AML-193 (cell line): Measurements from ENCODE around the gene OSBPL5.
"Not testable (repeated sequence)": the region's sequence is repeated elsewhere in the genome, so short reads cannot be mapped to it uniquely, and the experiment has no call there.

ENCODE experiments used
- DNase-seq, 2 experiments: peaks; one replicate each; lab custom pipeline; 2025; lab: John Stamatoyannopoulos, UW

Gene OSBPL5

DNA sequence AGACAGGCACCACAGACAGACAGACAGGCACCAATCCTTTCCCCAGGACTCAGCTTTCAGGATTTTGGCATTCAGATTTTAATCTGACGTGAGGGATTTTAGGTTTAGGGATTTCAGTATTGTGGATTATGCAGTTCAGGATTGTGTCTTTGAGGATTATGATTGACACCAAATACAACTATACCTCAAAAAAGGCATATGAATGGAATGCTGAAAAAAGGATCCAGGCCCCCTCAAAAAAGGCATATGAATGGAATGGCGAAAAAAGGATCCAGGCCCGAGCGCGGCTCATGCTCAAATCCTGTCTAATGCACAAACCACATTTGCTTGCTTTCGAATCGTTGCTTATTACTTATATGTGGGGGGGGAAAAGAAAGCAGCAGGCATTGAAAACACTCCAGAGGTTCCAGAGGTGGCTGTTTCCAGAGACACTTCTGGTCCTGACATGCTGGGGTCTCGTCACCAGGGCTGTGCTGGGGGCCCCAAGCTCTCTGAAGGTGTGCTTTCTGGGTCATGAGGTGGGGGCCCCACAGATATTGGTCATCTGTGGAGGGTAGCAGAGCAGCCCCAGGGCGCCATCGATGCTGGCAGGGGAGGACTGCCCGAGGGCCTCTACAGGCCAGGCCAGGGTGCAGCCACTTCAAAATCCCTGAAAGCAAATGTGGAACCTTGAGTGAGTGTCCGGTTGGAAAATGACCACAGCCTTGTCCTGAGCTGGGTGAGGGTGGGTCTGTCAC lies 16.8 kb upstream of the OSBPL5 start:
- no peak for DNase-seq

DNA sequence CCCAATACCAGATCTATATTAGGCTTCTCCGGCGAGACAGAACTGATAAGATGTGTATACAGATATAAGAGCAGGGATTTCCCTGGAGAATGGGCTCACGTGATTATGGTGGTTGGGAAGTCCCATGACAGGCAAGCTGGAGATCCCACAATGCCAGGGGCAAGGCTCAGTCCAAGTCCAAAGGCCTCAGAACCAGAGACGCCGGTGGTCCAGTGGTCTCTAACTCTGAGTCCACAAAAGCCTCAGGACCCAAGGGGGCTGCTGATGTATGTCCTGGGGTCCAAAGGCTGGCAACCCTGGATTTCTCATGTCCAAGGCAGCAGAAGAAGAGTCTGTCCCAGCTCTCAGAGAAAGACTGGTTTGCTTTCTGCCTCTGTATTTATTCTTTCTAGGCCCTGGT lies 15.8 kb upstream of the OSBPL5 start:
- no peak for DNase-seq

DNA sequence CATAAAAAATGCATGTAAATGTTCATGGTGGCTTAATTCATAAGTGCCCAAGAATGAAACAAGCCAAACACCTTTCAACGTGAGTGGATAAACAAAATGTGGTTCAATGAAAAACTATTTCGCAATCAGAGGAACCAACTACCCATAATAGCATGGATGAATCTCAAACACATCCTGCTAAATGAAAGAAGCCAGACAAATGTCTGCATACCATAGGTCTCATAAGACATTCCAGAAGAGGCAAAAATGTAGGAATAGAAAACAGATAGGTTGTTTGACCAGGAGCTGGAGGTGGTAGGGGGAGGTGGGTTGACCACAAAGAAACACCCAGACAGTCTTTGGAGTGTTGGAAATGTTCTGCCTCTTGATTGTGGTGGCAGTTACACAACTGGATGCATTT lies 13.2 kb upstream of the OSBPL5 start:
- no peak for DNase-seq

DNA sequence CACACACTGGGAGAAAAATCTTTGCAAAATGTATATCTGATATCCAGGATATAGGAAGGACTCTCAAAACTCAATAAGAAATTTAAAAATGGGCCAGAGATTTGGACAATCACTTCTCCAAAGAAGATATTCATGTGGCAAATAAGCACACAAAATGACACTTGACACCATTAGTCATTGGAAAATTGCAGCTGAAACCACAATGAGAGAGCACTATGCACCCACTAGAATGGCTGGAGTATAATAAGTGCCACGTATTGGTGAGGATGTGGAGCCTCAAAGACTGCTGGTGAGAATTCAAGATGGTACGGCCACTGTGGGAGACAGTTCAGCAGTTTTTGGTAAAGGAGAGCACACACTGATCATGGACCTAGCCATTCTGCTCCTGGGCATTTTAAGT lies 12.8 kb upstream of the OSBPL5 start:
- DNase-seq: peak in 1 of 2 experiments; percentile 1

DNA sequence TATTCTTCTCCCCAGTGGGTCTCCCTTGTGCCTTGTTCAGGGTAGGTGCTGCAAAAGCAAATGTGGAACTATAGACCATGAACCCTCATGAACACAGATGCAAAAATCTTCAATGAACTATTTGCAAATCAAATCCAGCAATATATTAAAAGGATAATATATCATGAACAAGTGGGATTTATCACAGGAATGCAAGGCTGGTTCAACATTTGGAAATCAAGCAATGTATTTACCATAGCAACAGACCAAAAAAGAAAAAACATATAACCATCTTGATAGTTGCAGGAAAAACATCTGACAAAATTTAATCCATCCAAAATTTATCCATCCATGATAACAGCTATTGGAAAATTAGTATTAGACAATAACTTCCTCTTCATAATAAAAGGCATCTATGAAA lies 11.4 kb upstream of the OSBPL5 start:
- DNase-seq: no peak

DNA sequence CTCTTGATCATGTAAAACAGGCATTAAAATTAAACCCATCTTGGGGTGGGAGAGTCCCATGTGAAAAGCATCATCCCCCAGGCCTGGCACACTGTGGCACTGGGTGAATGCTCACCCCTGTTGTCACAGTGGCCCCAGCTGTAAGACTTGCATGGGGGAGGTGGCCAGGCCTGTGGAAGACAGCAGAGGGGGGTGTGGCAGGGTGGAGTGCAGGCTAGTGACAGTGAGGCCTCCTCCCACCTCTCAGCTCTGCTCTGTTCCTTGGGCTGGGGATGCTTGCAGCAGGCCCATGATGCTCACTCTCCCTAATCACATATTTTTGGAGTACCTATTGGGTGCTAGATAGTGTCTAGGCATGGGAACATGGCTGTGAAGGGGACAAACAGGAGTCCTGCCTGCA lies 10.1 kb upstream of the OSBPL5 start:
- DNase-seq: no peak

DNA sequence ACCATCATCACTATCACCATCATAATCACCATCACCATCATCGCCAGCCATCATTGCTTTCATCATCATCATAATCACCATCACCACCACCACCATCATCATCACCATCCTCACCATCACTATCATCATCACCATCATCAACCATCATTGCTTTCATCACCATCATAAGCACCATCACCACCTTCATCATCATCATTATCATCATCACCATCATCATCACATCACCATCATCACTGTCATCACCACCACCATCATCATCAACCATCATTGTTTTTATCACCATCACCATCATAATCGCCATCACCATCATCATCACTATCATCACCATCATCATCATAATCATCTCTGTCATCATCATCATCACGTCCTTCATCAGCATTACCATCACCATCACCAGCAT lies 9.3 kb upstream of the OSBPL5 start:
- DNase-seq: no peak

DNA sequence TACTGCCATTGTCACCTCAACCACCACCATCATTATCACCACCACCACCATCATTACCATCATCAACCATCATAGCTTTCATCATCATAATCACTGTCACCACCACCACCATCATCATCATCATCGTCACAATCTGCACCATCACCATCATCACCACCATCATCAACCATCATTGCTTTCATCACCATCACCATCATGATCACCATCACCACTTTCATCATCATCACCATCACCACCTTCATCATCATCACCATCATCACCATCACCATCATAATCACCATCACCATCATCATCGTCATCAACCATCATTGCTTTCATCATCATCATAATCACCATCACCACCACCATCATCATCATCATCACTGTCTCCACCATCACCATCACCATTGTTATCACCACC lies 8.7 kb upstream of the OSBPL5 start:
- DNase-seq: no peak

DNA sequence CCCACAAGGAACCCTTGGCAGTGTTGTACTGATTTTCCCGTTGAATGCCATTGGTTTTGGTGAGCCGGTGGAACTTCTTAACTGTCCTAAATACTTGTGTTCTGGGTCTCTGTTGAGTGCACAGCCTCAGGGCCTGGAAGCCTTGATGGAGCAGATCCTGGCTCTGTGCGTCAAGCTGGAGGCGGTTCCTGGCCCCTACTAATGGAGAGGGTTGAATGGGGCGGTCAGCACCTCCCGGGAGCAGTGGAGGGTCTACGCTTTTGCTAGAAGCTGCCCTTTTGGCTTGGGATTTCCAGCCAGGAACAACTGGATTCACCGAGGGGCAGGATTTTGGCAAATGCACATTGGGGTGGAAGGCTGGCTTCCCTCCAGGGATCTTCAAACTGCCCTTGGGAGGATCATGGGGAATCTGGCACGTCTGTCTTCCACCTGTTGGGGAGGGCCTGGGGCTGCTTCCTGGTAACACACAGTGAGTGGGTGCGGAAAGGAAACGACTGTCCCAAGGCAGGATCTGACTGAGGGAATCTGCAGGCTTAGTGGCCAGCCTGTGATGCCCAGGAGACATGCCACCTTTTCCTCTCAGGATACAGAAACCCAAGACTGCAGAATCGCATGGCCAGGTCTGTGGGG lies 6.9 kb upstream of the OSBPL5 start:
- DNase-seq: no peak

DNA sequence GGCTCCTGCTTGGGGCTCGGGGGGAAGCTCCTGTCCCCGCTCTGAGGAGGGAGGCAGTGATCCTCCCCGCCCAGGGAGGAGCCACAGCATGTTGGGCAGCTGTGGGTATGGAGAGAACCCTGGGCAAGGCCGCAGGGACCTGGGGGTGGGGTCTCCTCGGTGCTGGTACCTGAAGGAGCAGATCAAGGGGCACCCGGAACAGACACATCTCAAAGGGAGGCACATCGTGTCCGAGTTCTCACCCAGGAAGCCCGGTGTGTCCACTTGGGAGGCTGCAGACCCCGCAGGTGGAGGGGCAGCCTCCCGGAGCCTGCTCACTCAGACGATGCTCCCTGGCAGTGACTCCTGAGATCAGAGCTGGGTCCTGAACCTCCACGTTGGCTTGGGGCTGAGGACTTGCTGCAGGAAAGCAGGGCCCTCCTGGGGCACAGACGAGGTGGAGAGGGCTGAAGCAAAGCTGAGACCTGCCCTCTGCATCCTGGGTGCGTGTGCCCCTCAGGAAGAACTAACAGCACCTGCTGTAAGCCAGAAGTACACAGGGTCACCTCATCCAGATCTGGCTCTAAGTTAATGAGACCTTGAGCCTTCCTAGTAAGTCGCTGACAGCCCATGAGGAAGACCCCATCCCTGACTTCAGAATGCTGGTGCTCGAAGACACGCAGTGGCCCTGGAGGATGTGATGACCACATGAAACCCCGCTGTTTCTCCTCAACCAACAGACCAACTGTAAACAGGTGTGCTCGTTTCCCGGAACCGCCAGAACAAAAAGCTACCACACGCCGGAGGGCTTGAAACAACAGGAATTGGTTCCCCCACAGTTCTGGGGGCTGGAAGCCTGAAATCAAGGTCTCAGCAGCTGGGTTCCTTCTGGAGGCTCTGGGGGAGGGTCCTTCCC lies 5.9 kb upstream of the OSBPL5 start:
- DNase-seq: no peak

DNA sequence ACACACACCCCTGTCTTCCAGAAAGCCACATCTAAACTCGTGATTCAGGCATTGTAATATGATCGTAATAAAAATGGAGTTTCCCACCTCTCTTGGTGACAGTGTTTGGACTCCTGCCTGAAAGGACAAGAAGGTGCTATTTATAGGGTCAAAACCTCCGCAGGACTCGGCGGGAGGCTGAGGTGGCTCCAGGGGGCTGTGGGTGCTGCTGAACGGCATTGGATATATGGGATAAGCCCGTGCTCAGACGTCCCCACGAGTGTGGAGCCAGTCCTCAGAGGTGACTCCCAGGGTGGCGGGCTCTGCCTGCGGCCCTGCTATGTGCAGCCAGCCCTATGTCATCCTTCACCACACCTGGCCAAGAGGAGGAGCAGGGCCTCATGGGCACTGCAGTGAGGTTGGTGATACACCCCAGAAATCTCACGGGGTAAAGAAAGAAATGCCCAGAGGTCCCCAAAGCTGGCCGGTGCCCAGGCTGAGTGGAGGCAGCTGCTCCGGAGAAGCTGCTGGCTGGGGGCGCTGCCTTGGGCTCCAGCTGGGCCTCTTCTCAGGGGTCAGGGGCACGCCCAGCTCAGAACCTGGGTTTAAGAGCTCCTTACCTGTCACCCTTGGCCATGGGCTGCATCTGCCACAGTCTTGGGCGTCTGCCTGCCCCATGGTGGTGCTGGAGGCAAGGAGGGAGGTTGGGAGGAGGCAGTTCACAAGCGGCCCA lies 5.1 kb upstream of the OSBPL5 start:
- DNase-seq: no peak

DNA sequence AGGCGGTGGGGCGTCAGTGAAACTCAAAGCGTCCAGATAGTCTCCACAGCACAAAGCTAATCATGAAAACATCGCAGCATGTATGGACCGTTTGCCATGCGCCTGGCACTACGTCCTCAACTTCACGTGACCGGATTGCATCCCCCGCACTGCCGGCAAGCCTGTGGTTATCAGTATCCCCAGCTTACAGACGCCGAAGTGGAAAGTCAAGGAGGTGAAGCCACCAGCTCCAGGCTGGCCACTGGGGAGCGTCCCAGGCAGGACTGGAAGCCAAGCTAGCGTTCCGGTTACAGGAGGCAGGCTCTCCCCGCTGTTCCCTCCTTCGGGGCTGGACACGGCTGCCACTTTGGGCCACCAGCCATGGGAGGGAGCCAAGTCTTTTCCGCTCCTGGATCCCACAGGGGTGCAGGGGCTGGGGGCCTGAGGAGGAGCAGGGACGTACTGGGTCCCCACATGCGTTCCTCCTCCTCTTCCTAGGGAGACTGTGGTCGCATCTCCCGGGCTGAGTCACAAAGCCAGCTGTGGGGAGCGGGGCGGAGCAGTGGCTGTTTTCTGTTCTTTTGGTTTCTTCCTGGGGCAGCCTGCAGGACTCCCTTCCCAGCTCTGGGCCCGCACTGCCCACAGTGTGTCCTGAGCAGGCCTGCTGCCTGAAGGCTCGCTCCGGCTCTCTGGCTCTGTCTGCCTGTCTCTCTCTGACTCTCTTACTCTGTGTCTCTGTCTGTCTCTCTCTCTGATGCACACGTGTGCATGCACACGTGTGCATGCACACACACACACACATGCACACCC lies 4.3 kb upstream of the OSBPL5 start:
- peak; percentile 42 to 60 for DNase-seq

DNA sequence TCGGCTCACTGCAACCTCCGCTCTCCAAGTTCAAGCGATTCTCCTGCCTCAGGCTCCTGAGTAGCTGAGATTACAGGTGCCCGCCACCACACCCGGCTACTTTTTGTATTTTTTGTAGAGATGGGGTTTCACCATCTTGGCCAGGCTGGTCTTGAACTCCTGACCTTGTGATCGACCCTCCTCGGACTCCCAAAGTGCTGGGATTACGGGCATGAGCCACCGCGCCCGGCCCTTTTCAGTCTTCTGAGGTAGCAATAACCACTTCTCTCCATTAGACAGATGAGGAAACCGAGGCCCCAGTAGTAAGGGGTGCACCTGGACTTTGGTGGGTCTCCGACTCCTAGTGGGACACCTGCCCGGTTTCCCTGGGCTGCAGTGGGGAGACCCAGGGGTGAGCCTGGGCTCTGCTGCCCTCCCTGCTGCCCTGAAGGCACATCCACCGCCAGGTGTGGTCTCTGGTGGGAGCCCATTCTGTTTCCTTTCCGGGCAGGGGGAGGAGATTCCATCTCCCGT lies 3.7 kb upstream of the OSBPL5 start:
- not testable (repeated sequence) for DNase-seq

DNA sequence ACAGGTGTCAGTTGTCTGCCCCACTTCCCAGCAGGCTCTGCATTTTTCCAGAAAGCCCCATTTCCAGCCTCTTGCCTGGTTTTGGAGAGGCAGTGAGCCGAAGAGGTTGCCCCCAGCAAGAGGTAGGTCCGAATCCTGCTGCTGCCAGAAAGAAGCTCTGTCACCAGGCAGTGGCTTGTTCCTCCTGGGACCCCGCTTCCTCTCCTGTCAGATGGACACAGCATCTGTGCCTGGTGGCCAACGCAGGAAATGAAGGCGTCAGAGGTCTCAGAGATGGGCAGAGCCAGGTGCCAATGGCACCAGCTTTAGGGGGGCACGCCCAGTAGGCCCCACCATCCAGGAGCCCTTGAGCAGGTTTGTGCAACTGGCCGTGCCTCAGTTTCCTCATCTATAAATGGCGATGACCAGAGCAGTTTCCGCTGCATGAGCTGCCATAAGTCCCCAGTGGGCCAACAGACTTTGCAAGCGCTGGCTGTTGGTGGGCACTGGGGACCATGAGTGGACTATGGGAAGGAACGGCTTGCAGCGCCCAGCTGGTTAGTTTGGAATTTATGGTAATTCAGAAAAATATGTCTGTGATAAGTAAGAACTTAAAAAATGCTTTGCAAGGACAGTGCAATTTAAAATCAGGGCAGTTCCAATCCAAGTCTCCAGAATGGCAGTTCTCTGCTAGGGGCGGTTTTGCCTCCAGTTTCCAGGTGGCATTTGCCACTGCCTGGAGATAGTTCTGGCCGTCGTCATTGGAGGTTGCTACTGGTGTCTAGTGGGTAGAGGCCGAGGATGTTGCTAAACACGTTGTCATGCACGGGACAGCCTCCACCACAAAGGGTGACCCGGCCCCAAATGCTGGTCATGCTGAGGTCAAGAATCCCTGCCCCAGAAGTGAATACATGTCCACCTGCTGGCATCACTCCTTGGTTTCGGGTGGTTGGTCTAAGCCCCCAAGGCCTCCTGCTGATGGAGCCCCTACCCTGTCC lies 2.3 kb upstream of the OSBPL5 start:
- DNase-seq: no peak

DNA sequence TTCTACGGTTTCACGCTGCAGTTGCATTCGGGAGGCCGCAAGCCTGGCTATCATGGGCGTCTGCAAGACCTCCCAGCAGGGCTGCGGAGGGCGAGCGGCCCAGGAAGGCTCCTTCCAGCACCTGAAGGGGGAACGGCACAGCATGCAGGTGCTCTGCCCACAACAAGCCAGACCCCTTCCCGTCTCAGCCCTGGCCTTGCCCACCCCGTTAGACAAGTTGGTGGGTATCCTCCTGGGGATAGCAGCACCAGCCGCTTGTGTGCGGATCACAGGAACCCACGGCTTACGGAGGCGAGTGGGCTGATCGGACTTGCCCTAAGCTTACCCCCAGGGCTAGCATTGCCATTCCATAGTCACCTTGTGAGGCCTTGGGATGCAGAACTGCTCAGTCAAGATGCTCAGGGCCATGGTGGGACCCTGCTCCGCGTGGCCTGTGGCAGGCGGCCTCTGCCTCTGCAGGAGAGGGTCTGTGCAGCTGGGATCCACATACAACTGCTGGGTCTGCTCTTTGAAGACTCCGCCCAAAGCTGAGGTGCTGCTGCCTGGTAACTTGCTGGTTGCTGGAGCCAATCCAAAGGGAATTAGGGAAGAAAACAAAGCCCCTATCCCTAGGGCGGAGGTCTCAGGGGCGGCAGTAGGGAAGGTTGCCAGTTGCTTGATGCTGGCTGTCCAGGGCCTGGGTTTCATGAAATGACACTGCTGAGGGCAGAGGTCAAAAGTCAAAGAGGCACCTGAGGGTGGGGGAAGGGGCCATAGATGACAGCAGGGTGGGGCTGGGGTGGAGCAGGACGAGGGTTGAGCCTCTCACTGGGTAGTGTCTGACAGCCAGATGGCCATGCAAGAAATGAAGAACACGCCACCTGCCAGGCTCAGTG lies 1.4 kb upstream of the OSBPL5 start:
- no peak for DNase-seq

DNA sequence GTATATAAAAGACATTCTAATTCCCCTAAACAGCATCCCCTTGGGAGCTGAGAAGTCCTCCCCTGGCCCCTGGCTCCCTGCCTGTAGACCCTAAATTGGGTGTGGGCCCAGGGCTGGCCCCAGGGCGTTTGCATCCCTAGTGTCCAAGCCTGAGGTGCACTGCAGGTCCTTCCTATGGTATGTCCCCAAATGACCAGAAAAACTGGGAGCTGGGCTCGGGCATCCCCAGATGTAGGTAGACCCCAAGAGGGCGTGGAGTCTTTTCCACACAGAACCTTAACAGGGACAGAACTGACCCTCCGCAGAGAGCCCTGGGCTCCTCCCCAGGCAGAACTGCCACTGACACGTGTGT lies 782 bp upstream of the OSBPL5 start:
- no peak for DNase-seq

DNA sequence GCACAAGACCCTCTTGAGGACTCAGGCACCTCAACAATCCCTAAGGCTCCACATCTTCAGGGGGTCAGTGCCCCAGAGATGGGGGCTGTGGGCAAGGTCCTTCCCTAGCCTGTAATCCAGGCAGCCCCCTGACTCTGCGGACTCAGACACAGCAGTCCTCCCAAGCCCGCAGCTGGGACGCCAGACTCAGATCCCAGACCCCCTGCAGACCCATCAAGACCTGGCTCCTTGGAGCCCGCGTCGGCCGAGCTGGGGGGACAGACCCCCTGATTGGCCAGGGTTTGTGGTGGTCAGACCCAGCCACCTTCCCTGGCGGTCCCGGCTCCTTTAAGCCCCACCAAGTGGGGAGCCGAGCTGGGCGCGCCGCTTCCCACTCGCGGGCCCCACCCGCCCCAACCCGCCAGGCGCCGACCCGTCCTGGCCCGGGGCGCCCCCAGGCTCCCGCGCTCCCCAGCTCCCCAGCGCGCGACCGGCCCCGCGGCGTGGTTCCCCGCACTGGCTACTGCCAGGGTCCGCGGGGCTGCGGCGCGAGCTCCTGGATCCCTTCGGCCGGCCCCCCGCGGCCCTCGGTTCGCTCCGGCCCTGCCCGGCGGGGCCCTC lies 458 bp downstream of the OSBPL5 start:
- DNase-seq: no peak

DNA sequence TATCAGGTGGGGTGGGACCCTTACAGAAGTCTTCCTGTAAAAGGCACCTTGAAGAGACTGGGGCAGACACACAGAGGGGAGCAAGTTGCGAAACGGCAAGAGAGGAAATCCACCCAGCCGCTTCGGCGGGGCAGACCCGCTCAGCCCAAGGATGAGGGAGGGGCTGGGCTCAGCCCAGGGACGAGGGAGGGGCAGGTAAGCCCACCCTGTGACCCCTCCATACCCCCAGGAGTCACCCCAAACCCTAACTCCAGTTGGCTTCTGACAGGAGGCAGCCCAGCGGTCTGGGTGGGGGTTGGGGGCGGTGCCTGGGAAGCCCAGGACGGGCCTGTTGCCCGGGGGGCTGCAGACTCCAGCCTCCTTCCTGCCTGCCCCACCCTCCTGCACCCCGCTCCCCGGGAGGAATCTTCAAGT lies 965 bp downstream of the OSBPL5 start:
- peak in 1 of 2 experiments; percentile 13 for DNase-seq
